GM21528 (cell line): ENCODE measurements around the gene FAM90A1.
"Not testable (repeated sequence)": the region's sequence is repeated elsewhere in the genome, so short reads cannot be mapped to it uniquely, and the experiment has no call there.

Source experiments
- ATAC-seq: cut with Tn5 transposase; IDR thresholded peaks from one replicate; pipeline ENCODE4 v1.9.1; 2021; ENCODE audit warnings: mild to moderate bottlenecking, moderate library complexity; ENCODE audit not compliant: unreplicated experiment, low FRiP score

The FAM90A1 gene

GRCh38 chr12:8226992-8227731 lies at the start of gene FAM90A1:
TSS of gene FAM90A1 (minus strand) at chr12:8227618. CDS start at chr12:8224832, 2,786 bp downstream.
- not testable (repeated sequence) for ATAC-seq

GRCh38 chr12:8276397-8276796 lies 49.0 kb upstream of the FAM90A1 start:
- not testable (repeated sequence) for ATAC-seq

- ATAC-seq: not testable (repeated sequence)
Measured at GRCh38 chr12:8266706-8267105, 39.3 kb upstream of the FAM90A1 start.

GRCh38 chr12:8264236-8264635 lies 36.8 kb upstream of the FAM90A1 start:
- ATAC-seq: not testable (repeated sequence)

- not testable (repeated sequence) for ATAC-seq
Measured at GRCh38 chr12:8261111-8261554, 33.7 kb upstream of the FAM90A1 start.

- not testable (repeated sequence) for ATAC-seq
Measured at GRCh38 chr12:8256356-8256755, 28.9 kb upstream of the FAM90A1 start.

GRCh38 chr12:8254705-8255104 lies 27.3 kb upstream of the FAM90A1 start:
- ATAC-seq: not testable (repeated sequence)

GRCh38 chr12:8252056-8252818 lies 24.8 kb upstream of the FAM90A1 start:
- ATAC-seq: not testable (repeated sequence)

- not testable (repeated sequence) for ATAC-seq
Measured at GRCh38 chr12:8251616-8252015, 24.2 kb upstream of the FAM90A1 start.

- not testable (repeated sequence) for ATAC-seq
Measured at GRCh38 chr12:8246941-8247535, 19.6 kb upstream of the FAM90A1 start.

- not testable (repeated sequence) for ATAC-seq
Measured at GRCh38 chr12:8243682-8244161, 16.3 kb upstream of the FAM90A1 start.

GRCh38 chr12:8242880-8243681 lies 15.7 kb upstream of the FAM90A1 start:
- ATAC-seq: not testable (repeated sequence)

GRCh38 chr12:8242622-8242879 lies 15.1 kb upstream of the FAM90A1 start:
- ATAC-seq: not testable (repeated sequence)

GRCh38 chr12:8241917-8242621 lies 14.7 kb upstream of the FAM90A1 start:
- not testable (repeated sequence) for ATAC-seq

GRCh38 chr12:8240340-8241114 lies 13.1 kb upstream of the FAM90A1 start:
- not testable (repeated sequence) for ATAC-seq

GRCh38 chr12:8237031-8237430 lies 9.6 kb upstream of the FAM90A1 start:
- not testable (repeated sequence) for ATAC-seq

GRCh38 chr12:8235316-8236157 lies 8.1 kb upstream of the FAM90A1 start:
- not testable (repeated sequence) for ATAC-seq

- ATAC-seq: not testable (repeated sequence)
Measured at GRCh38 chr12:8234746-8235145, 7.3 kb upstream of the FAM90A1 start.
